Osteoblast (primary cell): Measurements from ENCODE around the gene TRIM24. TPM values are rescaled to one million over a fixed set of nuclear protein-coding genes. Genes with fewer than 3 reads are reported as not detected.

ENCODE experiments used
- DNase-seq: peaks from one replicate; pipeline ENCODE4 v3.0.0; 2011; ENCODE audit warnings: low spot score, mixed read lengths; ENCODE audit not compliant: insufficient read length; ENCODE audit errors: missing footprints
- H2AFZ ChIP-seq: 2 replicates; pipeline ENCODE4 v1.6.0; 2011; ENCODE audit warnings: mild to moderate bottlenecking, low read length
- H3K27ac ChIP-seq: 2 replicates; pipeline ENCODE4 v1.5.1; 2011; ENCODE audit warnings: mild to moderate bottlenecking, low read depth, low read length, moderate library complexity
- H3K27me3 ChIP-seq: 2 replicates; pipeline ENCODE4 v1.6.0; 2012; ENCODE audit warnings: mild to moderate bottlenecking, control low read depth, inconsistent platforms, low read length, moderate library complexity; ENCODE audit not compliant: insufficient read depth
- H3K36me3 ChIP-seq: 2 replicates; pipeline ENCODE4 v1.5.1; 2011; ENCODE audit warnings: mild to moderate bottlenecking, low read length, control low read depth, moderate library complexity; ENCODE audit not compliant: insufficient read depth
- H3K4me1 ChIP-seq: 2 replicates; pipeline ENCODE4 v1.5.1; 2011; ENCODE audit warnings: mild to moderate bottlenecking, low read length, control low read depth, moderate library complexity; ENCODE audit not compliant: insufficient read depth
- H3K4me2 ChIP-seq: 2 replicates; pipeline ENCODE4 v1.6.0; 2011; ENCODE audit warnings: mild to moderate bottlenecking, low read length; ENCODE audit not compliant: insufficient read depth
- H3K4me3 ChIP-seq: fragments of 200-600 bp; sonication (generic); 3 replicates; pipeline ENCODE4 v1.5.1; 2012; ENCODE audit warnings: mild to moderate bottlenecking, low read length, inconsistent platforms; ENCODE audit not compliant: insufficient read depth
- H3K79me2 ChIP-seq: 2 replicates; pipeline ENCODE4 v1.6.0; 2012; ENCODE audit warnings: mild to moderate bottlenecking, low read length, control low read depth, inconsistent platforms; ENCODE audit not compliant: insufficient read depth
- H3K9me3 ChIP-seq: 2 replicates; pipeline ENCODE4 v1.5.1; 2011; ENCODE audit warnings: low read depth, low read length, control low read depth
- H4K20me1 ChIP-seq: 2 replicates; pipeline ENCODE4 v1.6.0; 2012; ENCODE audit warnings: mild to moderate bottlenecking, low read length, control low read depth; ENCODE audit not compliant: insufficient read depth
- CTCF ChIP-seq: IDR thresholded peaks from 2 replicates; pipeline ENCODE4 v1.5.1; 2011; ENCODE audit warnings: mild to moderate bottlenecking, low read depth, low read length, moderate library complexity; ENCODE audit errors: extremely low read depth
- total RNA-seq: library from RNA; depleted of rRNA; stranded (reverse); fragments of >200 nt; gene quantifications from 2 replicates; pipeline ENCODE4 v1.2.3, GENCODE V29; 2012

The TRIM24 gene
- total RNA-seq, 1 donor: 8.0 TPM

GRCh38 chr7:138565071-138565450 lies 105.0 kb downstream of the TRIM24 start:
- Histone ChIP-seq H3K9me3 (peaks cover 4% of the 10 kb centered on the region), H3K36me3 (peaks cover 14% of the 10 kb centered on the region), H2AFZ (no peak overlapping the region), H3K27ac (peak overlapping the region; percentile 39), H3K4me2 (no peak overlapping the region), H3K27me3 (no peaks in the 10 kb centered on the region), H3K4me3 (no peak overlapping the region), H4K20me1 (no peaks in the 10 kb centered on the region), H3K4me1 (no peaks in the 10 kb centered on the region), H3K79me2 (no peaks in the 10 kb centered on the region)
- TF ChIP-seq CTCF: no peak
- DNase-seq: no peak

GRCh38 chr7:138565451-138566114 lies 105.5 kb downstream of the TRIM24 start:
- no peak for TF ChIP-seq CTCF
- no peak for DNase-seq
- peaks cover 4% of the 10 kb centered on the region for H3K9me3 ChIP-seq
- H2AFZ ChIP-seq: no peak overlapping the region
- no peaks in the 10 kb centered on the region for H3K4me1 ChIP-seq
- H3K4me3 ChIP-seq: no peak overlapping the region
- no peak overlapping the region for H3K4me2 ChIP-seq
- H3K27me3 ChIP-seq: no peaks in the 10 kb centered on the region
- peaks cover 14% of the 10 kb centered on the region for H3K36me3 ChIP-seq
- H4K20me1 ChIP-seq: no peaks in the 10 kb centered on the region
- H3K79me2 ChIP-seq: no peaks in the 10 kb centered on the region
- H3K27ac ChIP-seq: peak overlapping the region; percentile 39

- no peak overlapping the region for H3K4me2 ChIP-seq
- no peaks in the 10 kb centered on the region for H3K79me2 ChIP-seq
- no peak for DNase-seq
- H3K27ac ChIP-seq: no peak overlapping the region
- H4K20me1 ChIP-seq: no peaks in the 10 kb centered on the region
- no peak for TF ChIP-seq CTCF
- no peaks in the 10 kb centered on the region for H3K27me3 ChIP-seq
- H3K4me3 ChIP-seq: no peak overlapping the region
- peaks cover 4% of the 10 kb centered on the region for H3K9me3 ChIP-seq
- H3K36me3 ChIP-seq: peaks cover 18% of the 10 kb centered on the region
- H3K4me1 ChIP-seq: no peaks in the 10 kb centered on the region
- no peak overlapping the region for H2AFZ ChIP-seq
These were observed 108.6 kb downstream of the TRIM24 start for GRCh38 chr7:138568655-138569054.

- Histone ChIP-seq H3K4me3 (no peak overlapping the region), H3K4me2 (no peak overlapping the region), H3K36me3 (peaks cover 16% of the 10 kb centered on the region), H3K27me3 (no peaks in the 10 kb centered on the region), H4K20me1 (no peaks in the 10 kb centered on the region), H3K4me1 (no peaks in the 10 kb centered on the region), H3K79me2 (no peaks in the 10 kb centered on the region), H3K27ac (no peak overlapping the region), H3K9me3 (peaks cover 4% of the 10 kb centered on the region), H2AFZ (no peak overlapping the region)
- TF ChIP-seq CTCF: no peak
- no peak for DNase-seq
These were observed 109.4 kb downstream of the TRIM24 start for GRCh38 chr7:138569418-138569817.
